Stimulated activated effector memory CD8-positive, alpha-beta T cell treated with anti-CD3 and anti-CD28 coated beads, Interleukin-12 subunit alpha, Interleukin-12 subunit beta, amount 100 ng/mL, for 72 hours (primary cell): ENCODE results near the gene NANS.
A peak's percentile ranks its signal among the peaks of the same experiment; 100 is the strongest.
"Not testable (repeated sequence)": the region's sequence is repeated elsewhere in the genome, so short reads cannot be mapped to it uniquely, and the experiment has no call there.

Source experiments
- ATAC-seq: fragments of 150-1000 bp; cut with Tn5 transposase; 2 replicates; pipeline ENCODE4 v1.10.0; 2021
- DNase-seq, 2 donors: peaks; one replicate each; pipeline ENCODE4 v3.0.0; 2021 to 2022; ENCODE audit warnings: low spot score in 2 of 2
- H3K27ac Mint-ChIP-seq: one replicate; pipeline ENCODE4 v1.8.0; 2022; ENCODE audit warnings: mild to moderate bottlenecking, mixed read lengths
- H3K36me3 Mint-ChIP-seq: one replicate; pipeline ENCODE4 v1.8.0; 2022; ENCODE audit warnings: mild to moderate bottlenecking, mixed read lengths
- H3K4me1 Mint-ChIP-seq: one replicate; pipeline ENCODE4 v1.8.0; 2022; ENCODE audit warnings: mixed read lengths
- H3K4me3 Mint-ChIP-seq: one replicate; pipeline ENCODE4 v1.8.0; 2022; ENCODE audit warnings: mild to moderate bottlenecking, mixed read lengths
- H3K9me3 Mint-ChIP-seq: one replicate; pipeline ENCODE4 v1.8.0; 2022; ENCODE audit warnings: mixed read lengths

Gene NANS

DNA sequence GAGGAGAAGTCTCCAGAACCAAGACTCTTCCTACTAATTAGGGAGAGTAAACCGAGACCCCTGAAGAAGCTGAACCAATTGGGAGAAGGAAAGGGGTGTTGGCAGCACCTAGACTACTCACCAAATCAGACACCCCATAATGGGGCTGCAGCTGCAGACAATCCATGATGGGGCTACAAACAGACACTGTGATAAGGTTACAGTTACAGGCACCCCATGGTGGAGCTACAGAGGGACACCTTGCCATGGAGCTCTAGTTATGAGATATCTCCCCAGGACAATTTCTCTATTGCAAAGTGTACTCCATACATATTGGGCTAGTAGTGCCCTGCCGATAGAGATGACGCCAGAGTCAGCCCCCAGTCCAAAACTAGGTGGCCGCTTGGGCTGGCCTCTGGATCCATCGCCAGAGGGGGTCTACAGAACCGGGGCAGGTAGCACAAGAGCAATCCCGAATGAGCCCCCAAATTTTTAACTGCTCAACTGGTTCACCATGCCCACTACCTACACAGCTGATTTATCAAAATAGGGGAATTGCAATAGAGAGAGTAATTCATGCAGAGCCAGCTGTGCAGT lies 2.1 kb upstream of the NANS start:
- no peak for ATAC-seq
- Mint-ChIP-seq H3K27ac (no peak overlapping the region), H3K4me1 (peaks cover 19% of the 10 kb centered on the region), H3K9me3 (no peaks in the 10 kb centered on the region), H3K4me3 (peak overlapping the region; percentile 5), H3K36me3 (peaks cover 21% of the 10 kb centered on the region)
- DNase-seq = no peak

DNA sequence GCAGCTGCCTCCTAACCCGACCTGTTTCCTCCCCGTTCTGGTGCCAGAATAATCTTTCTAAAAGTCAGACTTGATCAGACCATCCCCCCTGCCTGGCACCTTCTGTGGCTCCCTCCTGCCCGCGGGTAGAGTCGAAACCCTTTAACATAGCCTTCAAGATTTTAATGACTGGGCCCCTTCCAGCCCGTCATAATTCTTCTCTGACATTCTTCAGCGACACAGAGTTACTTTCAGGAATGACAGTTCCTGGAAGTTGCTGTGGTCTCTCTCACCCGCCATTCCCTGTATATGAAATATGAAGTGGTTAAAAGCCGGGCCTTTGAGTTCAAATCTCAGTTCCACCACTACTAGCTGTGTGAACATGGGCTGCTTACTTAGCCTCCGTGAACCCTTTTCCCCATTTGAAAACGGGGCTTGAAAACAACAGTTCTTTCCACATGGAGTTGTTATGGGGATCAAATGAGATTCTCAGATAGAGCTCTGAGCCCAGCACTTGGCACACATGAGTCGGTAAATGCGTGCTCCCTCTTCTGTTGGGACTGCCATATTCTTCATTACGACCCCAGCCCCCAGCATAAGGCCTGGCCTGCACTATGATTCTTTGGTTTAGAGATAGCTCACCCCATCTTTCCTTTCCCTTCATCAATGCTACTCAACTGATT lies 737 bp downstream of the NANS start:
- Mint-ChIP-seq H3K4me1 (peaks cover 24% of the 10 kb centered on the region), H3K36me3 (peaks cover 45% of the 10 kb centered on the region), H3K27ac (peak overlapping the region; percentile 96), H3K4me3 (peak overlapping the region; percentile 92), H3K9me3 (no peaks in the 10 kb centered on the region)
- DNase-seq = no peak
- ATAC-seq = peak; percentile 53

DNA sequence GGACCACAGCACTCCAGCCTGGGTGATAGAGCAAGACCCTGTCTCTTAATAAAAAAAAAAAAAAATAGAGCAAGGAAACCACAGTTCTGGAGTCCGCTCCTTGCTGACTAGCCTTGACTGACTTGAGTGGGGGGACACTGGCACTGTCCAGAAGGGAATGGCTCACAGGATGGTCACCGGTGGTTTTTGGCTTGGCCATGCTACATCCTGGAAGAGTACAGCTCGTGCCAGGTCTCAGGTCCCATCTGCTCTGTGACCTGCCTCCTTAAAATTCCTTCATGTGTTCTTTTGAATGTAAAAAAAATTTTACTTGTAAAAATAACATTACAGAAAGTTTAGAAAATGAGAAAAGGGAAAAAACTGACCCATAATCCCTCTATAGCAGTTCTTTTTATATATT lies 5.6 kb downstream of the NANS start:
- Mint-ChIP-seq H3K4me3 (no peak overlapping the region), H3K27ac (no peak overlapping the region), H3K4me1 (peaks cover 15% of the 10 kb centered on the region), H3K36me3 (peaks cover 83% of the 10 kb centered on the region), H3K9me3 (no peaks in the 10 kb centered on the region)
- ATAC-seq (no peak), DNase-seq (no peak)

DNA sequence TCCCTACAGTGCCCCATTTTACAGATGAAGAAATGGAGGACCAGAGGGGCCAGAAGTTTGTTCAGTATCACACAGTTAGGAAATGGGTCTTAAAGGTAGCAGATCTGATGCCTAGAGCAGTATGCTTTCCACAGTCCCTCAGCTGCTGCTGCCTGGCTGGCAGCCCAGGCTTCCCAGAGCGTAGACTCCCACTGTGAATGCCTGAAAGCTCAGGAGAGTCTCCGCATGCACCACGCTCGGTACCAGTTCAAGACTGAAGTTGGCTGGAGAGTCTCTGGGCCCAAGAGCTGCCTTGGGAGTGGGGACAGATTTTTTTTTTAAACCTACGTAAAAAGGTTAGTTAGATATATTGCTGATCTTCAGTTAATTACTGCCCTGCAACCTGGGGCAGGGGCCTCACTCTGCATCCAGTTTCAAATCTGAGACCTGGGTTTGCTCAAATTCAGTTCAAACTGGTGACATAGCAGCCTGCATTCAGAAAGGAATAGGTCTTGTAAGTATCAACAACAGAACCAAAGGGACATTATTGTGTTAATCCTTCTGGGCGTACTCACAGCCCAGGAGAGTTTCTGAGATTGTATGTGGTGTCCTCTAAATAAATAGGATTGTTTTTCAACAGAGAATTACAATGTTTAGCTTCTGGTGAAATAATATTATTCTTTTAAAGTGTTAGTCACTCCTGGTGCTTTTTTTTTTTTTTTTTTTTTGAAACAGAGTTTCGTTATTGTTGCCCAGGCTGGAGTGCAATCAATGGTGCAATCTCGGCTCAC lies 8.3 kb downstream of the NANS start:
- no peak for ATAC-seq
- Mint-ChIP-seq H3K4me1 (peaks cover 11% of the 10 kb centered on the region), H3K9me3 (no peaks in the 10 kb centered on the region), H3K27ac (no peak overlapping the region), H3K4me3 (no peak overlapping the region), H3K36me3 (peaks cover 85% of the 10 kb centered on the region)
- no peak for DNase-seq

DNA sequence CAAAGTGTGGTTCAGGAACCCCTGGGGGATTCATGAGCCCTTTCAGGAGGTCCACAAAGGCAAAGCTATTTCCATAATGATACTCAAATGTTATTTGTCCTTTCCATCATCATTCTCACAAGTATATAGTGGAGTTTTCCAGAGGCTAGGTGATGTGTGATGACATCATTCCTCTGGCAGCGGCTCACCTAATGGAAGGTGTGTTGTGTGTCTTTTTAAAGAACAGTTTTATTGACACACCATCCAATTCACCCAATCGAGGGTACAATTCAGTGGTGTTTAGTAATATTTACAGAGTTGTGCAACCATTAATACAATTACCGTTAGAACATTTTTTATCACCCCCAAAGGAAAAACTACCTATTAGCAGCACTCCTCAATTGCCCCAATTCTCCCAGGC lies 9.7 kb downstream of the NANS start:
- Mint-ChIP-seq H3K36me3 (peaks cover 86% of the 10 kb centered on the region), H3K4me3 (no peak overlapping the region), H3K4me1 (peaks cover 6% of the 10 kb centered on the region), H3K27ac (no peak overlapping the region), H3K9me3 (no peaks in the 10 kb centered on the region)
- ATAC-seq (no peak), DNase-seq (no peak)

DNA sequence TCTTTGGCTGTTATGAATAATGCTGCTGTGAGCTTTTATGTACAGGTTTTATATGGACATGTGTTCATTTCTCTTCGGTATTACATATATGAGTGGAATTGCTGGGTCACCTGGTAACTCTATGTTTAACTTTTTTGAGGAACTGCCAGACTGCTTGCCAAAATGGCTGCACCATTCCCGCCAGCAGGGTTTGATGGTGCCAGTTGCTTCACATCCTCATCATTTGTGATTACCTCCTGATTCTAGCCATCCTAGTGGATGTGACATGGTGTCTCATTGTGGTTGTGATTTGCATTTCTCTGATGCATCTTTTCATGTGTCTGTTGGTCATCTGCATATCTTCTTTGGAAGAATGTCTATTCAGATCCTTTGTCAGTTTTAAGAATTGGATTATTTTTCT lies 10.7 kb downstream of the NANS start:
- peaks cover 79% of the 10 kb centered on the region for H3K36me3 Mint-ChIP-seq
- H3K4me3 Mint-ChIP-seq = no peak overlapping the region
- DNase-seq (no peak), ATAC-seq (no peak)
- no peak overlapping the region for H3K27ac Mint-ChIP-seq
- H3K4me1 Mint-ChIP-seq = peaks cover 6% of the 10 kb centered on the region
- no peaks in the 10 kb centered on the region for H3K9me3 Mint-ChIP-seq

DNA sequence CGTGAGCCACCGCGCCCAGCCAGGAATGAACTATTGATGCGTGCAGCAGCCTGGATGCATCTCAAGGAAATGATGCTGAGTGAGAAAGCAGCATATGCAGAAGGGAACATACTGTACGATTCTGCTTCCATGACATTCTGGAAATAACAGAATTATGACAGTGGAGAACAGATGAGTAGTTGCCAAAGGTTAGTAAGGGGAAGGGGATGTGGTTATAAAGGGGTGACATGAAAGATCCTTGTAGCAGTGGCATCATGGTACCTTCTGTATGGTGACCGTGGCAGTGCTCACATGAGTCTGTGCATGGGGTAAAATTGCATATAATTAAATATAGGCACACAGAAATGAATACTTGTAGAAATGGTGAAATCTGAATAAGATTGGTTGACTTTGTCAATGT lies 13.0 kb downstream of the NANS start:
- H3K27ac Mint-ChIP-seq = no peak overlapping the region
- peaks cover 9% of the 10 kb centered on the region for H3K4me1 Mint-ChIP-seq

DNA sequence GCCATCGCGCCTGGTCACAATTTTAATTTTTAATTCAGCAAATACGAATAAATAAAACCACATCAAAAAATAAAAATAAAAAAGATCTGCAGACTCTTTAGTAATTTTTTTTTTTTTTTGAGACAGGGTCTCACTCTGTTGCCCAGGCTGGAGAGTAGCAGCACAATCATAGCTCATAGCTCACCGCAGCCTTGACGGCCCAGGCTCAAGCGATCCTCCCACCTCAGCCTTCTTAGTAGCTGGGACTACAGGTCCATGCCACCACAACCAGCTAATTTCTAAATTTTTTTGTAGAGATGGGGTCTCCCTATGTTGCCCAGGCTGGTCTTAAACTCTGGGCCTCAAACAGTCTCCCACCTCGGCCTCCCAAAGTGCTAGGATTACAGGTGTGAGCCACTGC lies 14.2 kb downstream of the NANS start:
- Mint-ChIP-seq H3K9me3 (no peaks in the 10 kb centered on the region), H3K27ac (no peak overlapping the region), H3K4me1 (peaks cover 21% of the 10 kb centered on the region), H3K36me3 (peaks cover 61% of the 10 kb centered on the region), H3K4me3 (no peak overlapping the region)
- DNase-seq (no peak), ATAC-seq (no peak)

More for the DNA sequence above, 13.0 kb downstream of the NANS start:
- Mint-ChIP-seq H3K9me3 (no peaks in the 10 kb centered on the region), H3K36me3 (peaks cover 63% of the 10 kb centered on the region), H3K4me3 (no peak overlapping the region)
- ATAC-seq = no peak
- no peak for DNase-seq

DNA sequence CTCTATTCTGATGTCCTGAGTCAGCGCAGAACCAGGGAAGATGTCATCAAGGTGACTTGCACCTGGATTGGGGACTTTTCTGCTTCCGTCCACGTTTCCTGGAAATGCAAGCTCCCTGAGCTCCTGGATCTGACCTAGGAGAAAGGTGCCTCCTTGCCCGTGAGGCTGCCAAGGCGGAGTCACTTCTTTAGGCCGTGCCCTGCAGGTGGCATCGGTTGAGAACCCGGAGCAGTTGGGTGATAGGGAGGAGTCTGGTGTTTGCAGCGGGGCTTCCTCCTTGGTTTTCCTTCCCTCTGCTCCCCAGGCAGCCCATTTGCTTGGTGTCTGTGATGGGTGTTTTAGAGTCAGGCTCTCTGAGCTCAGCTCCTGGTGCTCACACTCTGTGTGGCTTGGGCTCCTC lies 15.2 kb downstream of the NANS start:
- Mint-ChIP-seq H3K27ac (no peak overlapping the region), H3K4me1 (peaks cover 16% of the 10 kb centered on the region), H3K4me3 (no peak overlapping the region), H3K9me3 (no peaks in the 10 kb centered on the region), H3K36me3 (peaks cover 52% of the 10 kb centered on the region)
- DNase-seq (no peak), ATAC-seq (no peak)

DNA sequence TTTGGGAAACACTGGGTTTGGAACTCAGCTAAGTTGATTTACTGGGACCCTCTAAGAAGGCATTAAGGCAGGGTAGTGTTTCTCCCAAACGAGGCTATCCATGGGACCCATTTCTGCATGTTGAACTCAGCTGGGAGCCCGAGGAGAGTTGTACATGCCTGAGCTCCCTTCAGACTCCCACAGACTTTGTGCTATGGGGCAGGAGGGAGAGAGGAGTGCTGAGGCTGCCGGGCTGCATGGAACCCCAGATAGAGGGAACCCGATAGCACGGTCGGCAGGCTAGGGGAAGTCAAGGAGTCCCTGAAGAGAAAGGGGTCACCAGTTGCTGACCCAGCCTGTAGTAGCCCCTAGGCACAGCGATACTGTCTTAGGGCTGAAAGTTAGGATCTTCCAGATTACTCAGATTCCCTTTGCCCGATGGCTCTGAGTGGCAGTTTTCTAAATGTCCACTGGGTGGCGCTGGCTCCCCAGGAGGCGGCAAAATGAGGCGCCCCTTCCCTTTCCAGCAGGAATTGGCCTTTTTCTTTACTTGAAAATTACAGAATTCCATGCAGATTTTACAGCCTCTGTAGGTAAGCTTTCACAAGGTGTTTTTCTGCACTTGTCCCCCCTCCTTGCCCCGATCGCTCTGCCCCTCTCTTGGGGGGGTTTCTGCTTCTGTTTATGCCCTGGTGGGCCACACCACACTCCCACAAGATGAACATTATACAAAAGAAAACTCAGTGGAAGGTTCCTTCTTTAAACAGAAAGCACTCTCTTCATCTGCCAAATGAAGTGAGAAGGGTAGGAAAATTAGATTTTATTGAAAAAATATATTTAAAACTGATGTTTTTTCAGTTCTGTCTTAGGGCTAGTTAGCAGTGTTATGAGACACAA lies 17.8 kb downstream of the NANS start:
- H3K4me3 Mint-ChIP-seq = peak overlapping the region; percentile 53
- H3K9me3 Mint-ChIP-seq = no peaks in the 10 kb centered on the region
- ATAC-seq (peak; percentile 2), DNase-seq (peak; percentile 67 to 84)
- H3K4me1 Mint-ChIP-seq = peaks cover 25% of the 10 kb centered on the region
- peak overlapping the region; percentile 84 for H3K27ac Mint-ChIP-seq
- peaks cover 59% of the 10 kb centered on the region for H3K36me3 Mint-ChIP-seq

DNA sequence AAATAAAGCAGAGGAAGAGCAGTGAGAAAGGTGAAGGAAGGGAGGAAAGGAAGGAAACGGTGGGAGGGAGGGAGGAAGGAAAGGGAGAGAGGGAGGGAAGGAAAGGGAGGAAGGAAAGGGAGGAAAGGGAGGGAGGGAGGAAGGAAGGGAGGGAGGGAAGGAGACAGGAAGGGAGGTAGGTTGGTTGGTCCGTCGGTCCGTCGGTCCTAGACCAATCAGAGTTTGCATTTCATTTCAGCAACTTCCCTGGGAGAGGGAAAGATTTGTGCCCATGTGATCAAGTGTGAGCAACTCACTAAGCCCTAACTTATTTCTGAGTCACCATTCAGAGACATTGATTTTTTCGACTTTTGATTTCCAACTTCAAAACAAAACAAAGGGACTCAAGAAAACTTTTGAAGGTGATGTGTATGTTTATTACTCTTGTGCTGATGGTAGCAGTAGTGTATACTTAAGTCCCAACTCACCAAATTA lies 18.8 kb downstream of the NANS start:
- H3K36me3 Mint-ChIP-seq = peaks cover 65% of the 10 kb centered on the region
- peak overlapping the region; percentile 53 for H3K4me3 Mint-ChIP-seq
- peak overlapping the region; percentile 84 for H3K27ac Mint-ChIP-seq
- H3K4me1 Mint-ChIP-seq = peaks cover 25% of the 10 kb centered on the region
- DNase-seq = no peak
- ATAC-seq = peak; percentile 86
- H3K9me3 Mint-ChIP-seq = no peaks in the 10 kb centered on the region

DNA sequence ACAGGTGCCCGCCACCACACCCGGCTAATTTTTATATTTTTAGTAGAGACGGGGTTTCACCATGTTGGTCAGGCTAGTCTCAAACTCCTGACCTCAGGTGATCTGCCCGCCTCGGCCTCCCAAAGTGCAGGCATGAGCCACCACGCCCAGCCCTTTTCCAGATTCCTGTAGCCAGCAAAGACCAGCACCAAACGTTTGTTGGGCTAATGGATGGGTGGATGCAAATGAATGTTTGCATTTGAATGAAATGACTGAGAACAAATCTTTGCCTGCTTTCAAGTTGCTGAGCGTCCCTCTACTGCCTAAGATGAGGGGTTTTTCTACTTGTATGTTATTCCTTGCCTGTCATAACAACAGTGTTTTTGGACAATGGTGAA lies 20.0 kb downstream of the NANS start:
- peaks cover 65% of the 10 kb centered on the region for H3K36me3 Mint-ChIP-seq

DNA sequence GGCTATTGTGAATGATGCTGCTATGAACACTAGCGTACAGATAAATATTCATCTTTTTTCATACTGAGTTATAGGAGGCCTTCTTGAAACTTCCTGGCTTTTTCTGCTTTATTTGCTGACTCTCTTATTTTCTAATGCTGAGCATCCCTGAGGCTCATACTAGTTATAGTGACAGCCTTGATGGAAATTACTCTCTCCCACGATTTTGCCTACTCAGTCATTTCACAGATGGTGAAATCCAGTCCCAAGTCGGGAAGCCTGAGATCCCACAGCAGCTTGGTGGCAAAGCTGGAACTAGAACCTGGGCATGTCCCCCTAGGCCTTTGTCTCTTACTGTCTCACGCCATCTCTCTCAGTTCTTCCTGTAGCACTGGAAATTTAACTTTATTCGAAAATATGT lies 22.4 kb downstream of the NANS start:
- Mint-ChIP-seq H3K9me3 (no peaks in the 10 kb centered on the region), H3K4me1 (peaks cover 56% of the 10 kb centered on the region), H3K36me3 (peaks cover 85% of the 10 kb centered on the region), H3K4me3 (no peak overlapping the region), H3K27ac (peak overlapping the region; percentile 69)
- DNase-seq = no peak
- ATAC-seq = no peak

More for the DNA sequence above, 20.0 kb downstream of the NANS start:
- H3K9me3 Mint-ChIP-seq, ATAC-seq, DNase-seq: not testable (repeated sequence)
- peak overlapping the region; percentile 53 for H3K4me3 Mint-ChIP-seq
- peaks cover 33% of the 10 kb centered on the region for H3K4me1 Mint-ChIP-seq
- H3K27ac Mint-ChIP-seq = peak overlapping the region; percentile 84

DNA sequence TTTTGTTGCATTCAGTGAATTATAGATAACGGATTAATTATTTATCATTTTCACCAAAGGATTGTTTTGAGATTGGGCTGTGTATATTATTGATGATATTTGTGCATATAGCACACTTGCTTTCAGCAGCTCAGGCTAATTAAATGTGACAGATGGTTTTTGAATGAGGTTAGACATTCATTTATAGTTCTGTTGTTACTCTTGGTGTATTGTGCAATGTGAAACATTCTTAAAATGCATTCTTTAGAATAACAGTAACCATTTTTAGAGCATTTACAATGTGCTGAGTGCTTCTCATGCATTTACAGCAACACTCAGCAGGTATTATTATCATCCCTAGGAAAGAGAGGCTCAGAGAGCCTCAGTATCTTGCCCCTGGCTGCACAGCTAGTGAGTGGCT lies 23.8 kb downstream of the NANS start:
- Mint-ChIP-seq H3K4me1 (peaks cover 47% of the 10 kb centered on the region), H3K27ac (peak overlapping the region; percentile 89), H3K36me3 (peaks cover 80% of the 10 kb centered on the region), H3K9me3 (no peaks in the 10 kb centered on the region), H3K4me3 (no peak overlapping the region)
- no peak for DNase-seq
- no peak for ATAC-seq

DNA sequence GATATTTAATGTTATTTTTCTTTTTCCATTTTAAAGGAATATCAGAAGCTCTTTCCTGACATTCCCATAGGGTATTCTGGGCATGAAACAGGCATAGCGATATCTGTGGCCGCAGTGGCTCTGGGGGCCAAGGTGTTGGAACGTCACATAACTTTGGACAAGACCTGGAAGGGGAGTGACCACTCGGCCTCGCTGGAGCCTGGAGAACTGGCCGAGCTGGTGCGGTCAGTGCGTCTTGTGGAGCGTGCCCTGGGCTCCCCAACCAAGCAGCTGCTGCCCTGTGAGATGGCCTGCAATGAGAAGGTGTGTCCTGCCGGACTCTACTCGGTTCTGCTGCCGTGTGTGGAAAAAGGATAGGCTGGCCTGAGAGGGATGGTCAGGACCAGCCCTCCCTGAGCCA lies 24.2 kb downstream of the NANS start:
- H3K9me3 Mint-ChIP-seq = no peaks in the 10 kb centered on the region
- peaks cover 78% of the 10 kb centered on the region for H3K36me3 Mint-ChIP-seq
- DNase-seq (no peak), ATAC-seq (no peak)
- H3K4me3 Mint-ChIP-seq = no peak overlapping the region
- peak overlapping the region; percentile 89 for H3K27ac Mint-ChIP-seq
- peaks cover 42% of the 10 kb centered on the region for H3K4me1 Mint-ChIP-seq
